HepG2 (cell line): ENCODE measurements around the gene LRTM2. TPM values are rescaled to one million over a fixed set of nuclear protein-coding genes. Genes with fewer than 3 reads are reported as not detected.

Source experiments
- ATAC-seq: fragments of 200-7000 bp; cut with Tn5 transposase; 3 replicates; pipeline ENCODE4 v1.9.1; 2020; ENCODE audit warnings: mild to moderate bottlenecking, moderate library complexity
- BruUV-seq: library from RNA; stranded (reverse); fragments of 400-500 nt; replicated peaks from 2 replicates; lab custom pipeline; 2021; lab: Mats Ljungman, UMichigan
- CTCF ChIA-PET: fragments of 300-600 bp; formaldehyde crosslinking; extraction: SDS; loops from one replicate; lab custom pipeline; 2021; ENCODE audit warnings: low total read pairs, inconsistent platforms, low intra/inter-chr PET ratio; lab: Yijun Ruan, JAX
- POLR2A ChIA-PET: fragments of 350-600 bp; sonication (Branson Sonifier 250); formaldehyde crosslinking; loops from one replicate; lab custom pipeline; 2020; ENCODE audit warnings: antibody characterized with exemption, inconsistent platforms; lab: Yijun Ruan, JAX
- DNase-seq: peaks from one replicate; pipeline ENCODE4 v3.0.0-alpha.2; 2015; ENCODE audit warnings: low spot score
- FAIRE-seq: peaks from 3 replicates; lab custom pipeline; 2011; peaks lifted over from hg19 to GRCh38; lab: Jason Lieb, UNC
- H2AFZ ChIP-seq: one replicate; pipeline ENCODE4 v1.6.1; 2011; ENCODE audit warnings: low read length, inconsistent platforms
- H3K27ac ChIP-seq: fragments of 300-600 bp; 3 replicates; pipeline ENCODE4 v1.8.0; 2011; ENCODE audit warnings: mixed run types, mild to moderate bottlenecking, mixed read lengths, low read length, inconsistent platforms; ENCODE audit not compliant: insufficient read depth; ENCODE audit errors: extremely low read length
- H3K27me3 ChIP-seq, 2 experiments: fragments of 200-600 bp in 1 of 2; 2 replicates in 1 of 2; 3 replicates in 1 of 2; pipeline versions ENCODE4 v1.6.0 to v1.8.0; 2011; ENCODE audit warnings: low read length in 2 of 2, mild to moderate bottlenecking in 2 of 2, moderate library complexity in 2 of 2, inconsistent platforms in 1 of 2; ENCODE audit not compliant: insufficient read depth in 2 of 2, control insufficient read depth in 1 of 2
- H3K36me3 ChIP-seq, 2 experiments: fragments of 200-600 bp in 1 of 2; replicated peaks in 1 of 2; 2 replicates in 1 of 2; 3 replicates in 1 of 2; pipeline versions ENCODE4 v1.5.1 to v1.8.0; 2011; ENCODE audit warnings: low read length in 2 of 2, inconsistent platforms in 1 of 2; ENCODE audit not compliant: insufficient read depth in 2 of 2, control insufficient read depth in 1 of 2
- H3K4me1 ChIP-seq: 2 replicates; pipeline ENCODE4 v1.5.1; 2012; ENCODE audit warnings: low read length, inconsistent platforms; ENCODE audit not compliant: insufficient read depth
- H3K4me2 ChIP-seq: 2 replicates; pipeline ENCODE4 v1.6.0; 2011; ENCODE audit warnings: low read depth, low read length, inconsistent platforms
- H3K4me3 ChIP-seq, 3 experiments: fragments of 200-600 bp in 1 of 3; sonication (generic), shearing (Covaris generic) in 1 of 3; replicated peaks in 1 of 3; 2 replicates each; pipeline ENCODE4 v1.5.1; 2011 to 2016; ENCODE audit warnings: low read length in 3 of 3, inconsistent platforms in 2 of 3, low read depth in 2 of 3, mild to moderate bottlenecking in 2 of 3, control low read depth in 1 of 3, mixed read lengths in 1 of 3; ENCODE audit not compliant: insufficient read depth in 1 of 3
- H3K79me2 ChIP-seq: one replicate; pipeline ENCODE4 v1.6.1; 2011; ENCODE audit warnings: low read length, inconsistent platforms; ENCODE audit not compliant: insufficient read depth
- H3K9ac ChIP-seq: 2 replicates; pipeline ENCODE4 v1.6.0; 2011; ENCODE audit warnings: mild to moderate bottlenecking, low read depth, low read length, inconsistent platforms; ENCODE audit not compliant: insufficient read depth
- H3K9me3 ChIP-seq: 2 replicates; pipeline ENCODE4 v1.5.1; 2012; ENCODE audit warnings: mild to moderate bottlenecking, low read length
- H4K20me1 ChIP-seq: 2 replicates; pipeline ENCODE4 v1.6.0; 2011; ENCODE audit warnings: inconsistent platforms, mild to moderate bottlenecking, low read length, moderate library complexity; ENCODE audit not compliant: insufficient read depth
- AKAP8 ChIP-seq: sonication (generic); formaldehyde crosslinking; IDR thresholded peaks from 2 replicates; pipeline ENCODE4 v1.5.1; 2020; ENCODE audit warnings: mild to moderate bottlenecking, missing genetic modification reagents
- AKNA ChIP-seq: sonication (generic); formaldehyde crosslinking; IDR thresholded peaks from 2 replicates; pipeline ENCODE4 v1.4.0; 2020; ENCODE audit warnings: missing genetic modification reagents, borderline replicate concordance
- HDAC1 ChIP-seq: sonication (generic); formaldehyde crosslinking; IDR thresholded peaks from 2 replicates; pipeline ENCODE4 v1.5.1; 2020; ENCODE audit warnings: mild to moderate bottlenecking, missing genetic modification reagents
- HES4 ChIP-seq: sonication (generic); formaldehyde crosslinking; IDR thresholded peaks from 2 replicates; pipeline ENCODE4 v1.9.0; 2021; ENCODE audit warnings: mild to moderate bottlenecking, missing genetic modification reagents, borderline replicate concordance
- KLF9 ChIP-seq: IDR thresholded peaks from 2 replicates; pipeline ENCODE4 v1.6.1; 2016; ENCODE audit warnings: low read depth
- MYC ChIP-seq: sonication (generic); formaldehyde crosslinking; IDR thresholded peaks from 2 replicates; pipeline ENCODE4 v1.9.0; 2021; ENCODE audit warnings: missing genetic modification reagents, borderline replicate concordance
- SNRNP70 ChIP-seq: fragments of 200-400 bp; formaldehyde crosslinking; IDR thresholded peaks from 2 replicates; pipeline ENCODE4 v1.6.1; 2017; ENCODE audit warnings: mild to moderate bottlenecking, low read depth, low read length, moderate library complexity
- ZBTB34 ChIP-seq: sonication (generic); formaldehyde crosslinking; IDR thresholded peaks from 2 replicates; pipeline ENCODE4 v1.8.0; 2022; ENCODE audit warnings: mild to moderate bottlenecking, missing genetic modification reagents
- ZNF292 ChIP-seq: sonication (generic); formaldehyde crosslinking; IDR thresholded peaks from 2 replicates; pipeline ENCODE4 v1.8.1; 2022; ENCODE audit warnings: mild to moderate bottlenecking, low read depth, missing genetic modification reagents, borderline replicate concordance
- ZNF556 ChIP-seq: sonication (generic); formaldehyde crosslinking; IDR thresholded peaks from 2 replicates; pipeline ENCODE4 v1.4.0; 2020; ENCODE audit warnings: mild to moderate bottlenecking, missing genetic modification reagents, borderline replicate concordance
- ZNF567 ChIP-seq: sonication (generic); formaldehyde crosslinking; IDR thresholded peaks from 2 replicates; pipeline ENCODE4 v1.8.1; 2023; ENCODE audit warnings: mild to moderate bottlenecking, missing genetic modification reagents, borderline replicate concordance
- ZNF570 ChIP-seq: sonication (generic); formaldehyde crosslinking; IDR thresholded peaks from 2 replicates; pipeline ENCODE4 v1.4.0; 2020; ENCODE audit warnings: mild to moderate bottlenecking, missing genetic modification reagents, borderline replicate concordance
- ZNF75D ChIP-seq: sonication (generic); formaldehyde crosslinking; IDR thresholded peaks from 2 replicates; pipeline ENCODE4 v1.8.1; 2023; ENCODE audit warnings: missing genetic modification reagents, mild to moderate bottlenecking, borderline replicate concordance
- ZSCAN5A ChIP-seq: sonication (generic); formaldehyde crosslinking; IDR thresholded peaks from 2 replicates; pipeline ENCODE4 v1.8.0; 2022; ENCODE audit warnings: mild to moderate bottlenecking, missing genetic modification reagents, borderline replicate concordance
- WGBS: methylation state at CpG from one replicate; pipeline ENCODE4 v1.1.6; 2017; ENCODE audit warnings: low lambda C conversion rate; 5-methylcytosine and 5-hydroxymethylcytosine counted together
- in situ Hi-C: cut with HindIII; loops from 2 replicates; pipeline ENCODE4 v1.10.0; 2017; ENCODE audit warnings: low pct_unique_long_range_greater_than_20kb; ENCODE audit not compliant: extremely low pct_ligation_motif_present
- intact Hi-C: fragments of 100-400 bp; cut with micrococcal nuclease; formaldehyde crosslinking; loops from one replicate; pipeline ENCODE4 v1.10.0; 2022; ENCODE audit not compliant: unreplicated experiment
- polyA plus RNA-seq, 8 experiments: library from polyadenylated mRNA; depleted of rRNA in 3 of 8; stranded (reverse) in 7 of 8; unstranded in 1 of 8; fragments of >200 nt; fragmentation: Illumina TruSeq in 4 of 8; extraction: Trizol in 4 of 8; gene quantifications; 2 replicates each; pipeline versions ENCODE4 v1.2.1 to v1.2.3, GENCODE V29; 2011 to 2016; ENCODE audit warnings: low read depth in 4 of 8, missing spikeins in 1 of 8, mixed read lengths in 1 of 8; ENCODE audit not compliant: insufficient read depth in 1 of 8
- total RNA-seq, 5 experiments: library from RNA; depleted of rRNA; stranded (reverse); fragments of >200 nt; fragmentation: Illumina TruSeq; extraction: Trizol; gene quantifications; 2 replicates each; pipeline ENCODE4 v1.2.3, GENCODE V29; 2016; ENCODE audit warnings: low read depth in 1 of 5

LRTM2 gene
- total and polyA plus RNA-seq, 2 of the 13 experiments (the other 11 are each of a cell fraction or from before 2014, with no cell fraction given) = 0.09 TPM; not detected in 1

GRCh38 chr12:1863823-1864222 is 43.5 kb downstream of the LRTM2 start (continued):
- TF ChIP-seq AKNA (CRISPR knock-in tag) (no peak), SNRNP70 (no peak), ZNF292 (CRISPR knock-in tag) (no peak), ZBTB34 (CRISPR knock-in tag) (no peak), ZNF567 (no peak), HDAC1 (no peak)

- H3K27ac ChIP-seq = no peak overlapping the region
- H3K4me1 ChIP-seq = 0 out of 2 replicates have a peak, but pooled peaks cover 8% of the 10 kb centered on the region
- no peak for FAIRE-seq
- ChIA-PET CTCF (no interaction called here), POLR2A (no interaction called here)
- H3K27me3 ChIP-seq = peaks cover 0 to 14% of the 10 kb centered on the region in 2 experiments; a peak in 2 of 5 replicates
- H3K4me2 ChIP-seq = no peak overlapping the region
- no TSS peak for BruUV-seq
- in situ Hi-C loops = no loop called here
- intact Hi-C loops = no loop called here
- no peaks in the 10 kb centered on the region for H3K9me3 ChIP-seq
- H2AFZ ChIP-seq = no peak overlapping the region
- 92% methylated on average over 27 of the region's 27 CpGs for WGBS
- H3K36me3 ChIP-seq = no peaks in the 10 kb centered on the region
- ATAC-seq = no peak
- DNase-seq = no peak
- H4K20me1 ChIP-seq = no peaks in the 10 kb centered on the region
- H3K79me2 ChIP-seq = no peaks in the 10 kb centered on the region
- no peak overlapping the region for H3K9ac ChIP-seq
- no peak overlapping the region for H3K4me3 ChIP-seq
- TF ChIP-seq ZNF75D (CRISPR knock-in tag) (no peak), ZSCAN5A (CRISPR knock-in tag) (no peak), MYC (CRISPR knock-in tag) (no peak), ZNF570 (no peak), AKAP8 (CRISPR knock-in tag) (no peak), HES4 (CRISPR knock-in tag) (no peak), KLF9 (no peak), ZNF556 (CRISPR knock-in tag) (no peak)
These were observed 44.1 kb downstream of the LRTM2 start for GRCh38 chr12:1864456-1864855.
